NCI-H226 (cell line): ENCODE data around the gene MREG.
"Not testable (repeated sequence)": the region's sequence is repeated elsewhere in the genome, so short reads cannot be mapped to it uniquely, and the experiment has no call there.

Experiments used
- DNase-seq: peaks from one replicate; pipeline ENCODE4 v3.0.0-alpha.2; 2015

MREG gene

DNA sequence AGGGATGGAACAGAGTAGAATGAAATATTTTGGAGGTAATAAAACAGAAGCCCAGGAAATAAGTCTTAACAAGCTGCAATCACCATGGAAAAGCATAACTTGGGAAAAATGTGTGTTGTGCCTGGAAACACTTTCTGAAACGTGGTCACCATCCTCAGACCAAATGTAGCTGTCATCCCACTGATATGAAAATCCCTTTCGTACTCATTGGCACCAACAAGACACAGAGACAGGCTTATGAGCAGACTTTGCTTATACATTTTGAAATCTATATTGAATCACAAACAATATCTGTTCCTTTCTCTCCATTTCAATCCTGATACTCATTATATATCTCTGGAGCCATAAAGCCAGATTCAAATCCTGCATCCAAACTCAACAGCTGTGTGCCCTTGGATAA lies 28.7 kb downstream of the MREG start:
- DNase-seq: no peak

DNA sequence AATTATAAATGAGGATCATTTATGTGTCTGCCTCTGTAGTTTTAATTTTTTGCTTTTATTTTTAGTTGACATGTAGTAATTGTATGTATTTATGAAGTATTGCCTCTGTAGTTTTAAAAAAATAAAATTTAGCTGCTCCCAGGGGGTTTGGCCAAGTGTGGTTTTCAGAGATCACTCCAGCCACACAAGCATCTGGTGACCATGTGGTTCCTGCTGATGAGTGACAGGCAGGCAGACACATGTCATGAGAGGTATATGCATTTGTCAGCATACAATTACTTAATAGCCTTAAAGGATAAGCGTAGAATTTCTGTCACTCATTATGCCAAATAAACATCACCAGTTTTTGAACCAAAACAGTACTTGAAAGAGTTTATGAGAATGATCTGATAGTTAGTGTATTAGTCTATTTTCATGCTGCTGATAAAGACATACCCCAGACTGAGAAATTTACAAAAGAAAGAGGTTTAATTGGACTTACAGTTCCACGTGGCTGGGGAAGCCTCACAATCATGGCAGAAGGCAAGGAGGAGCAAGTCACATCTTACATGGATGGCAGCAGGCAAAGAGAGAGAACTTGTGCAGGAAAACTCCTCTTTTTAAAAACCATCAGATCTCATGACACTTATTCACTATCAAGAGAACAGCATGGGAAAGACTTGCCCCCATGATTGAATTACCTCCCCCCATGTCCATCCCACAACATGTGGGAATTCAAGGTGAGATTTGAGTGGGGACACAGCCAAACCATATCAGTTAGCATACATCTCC lies 29.6 kb downstream of the MREG start:
- no peak for DNase-seq

DNA sequence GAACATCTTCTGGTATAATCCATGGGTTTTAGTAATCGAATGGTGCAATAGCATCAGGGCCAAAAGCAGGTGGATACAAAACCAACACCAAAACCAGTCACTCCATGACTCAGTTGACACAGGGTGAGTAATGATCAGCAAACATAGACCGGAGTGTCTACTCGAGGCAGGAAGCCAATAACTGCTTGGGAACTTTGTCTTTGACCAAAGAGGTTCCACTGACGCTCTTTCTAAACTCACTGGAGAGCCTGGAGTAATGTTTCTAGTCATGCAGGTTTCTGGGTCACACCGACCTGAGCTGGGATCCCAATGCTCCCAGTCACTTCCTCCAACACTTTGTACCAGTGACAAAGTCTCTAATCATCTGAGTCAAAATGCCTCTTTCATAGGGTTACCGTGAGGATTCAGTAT lies 30.9 kb downstream of the MREG start:
- no peak for DNase-seq

DNA sequence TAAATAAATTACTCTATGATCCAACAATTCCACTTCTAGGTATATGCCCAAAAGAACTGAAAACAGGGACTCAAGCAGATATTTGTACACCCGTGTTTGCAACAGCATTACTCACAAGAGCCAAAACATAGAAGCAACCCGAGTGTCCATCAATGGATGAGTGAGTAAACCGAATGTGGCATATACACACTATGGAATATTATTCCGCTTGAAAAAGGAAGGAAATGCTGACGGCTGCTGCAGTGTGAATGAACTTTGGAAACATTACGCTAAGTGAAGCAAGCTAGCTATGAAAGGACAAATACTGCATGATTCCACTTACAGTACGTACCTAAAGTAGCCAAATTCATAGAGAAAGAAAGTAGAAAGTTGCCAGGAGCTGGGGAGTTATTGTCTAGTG lies 32.2 kb downstream of the MREG start:
- no peak for DNase-seq

DNA sequence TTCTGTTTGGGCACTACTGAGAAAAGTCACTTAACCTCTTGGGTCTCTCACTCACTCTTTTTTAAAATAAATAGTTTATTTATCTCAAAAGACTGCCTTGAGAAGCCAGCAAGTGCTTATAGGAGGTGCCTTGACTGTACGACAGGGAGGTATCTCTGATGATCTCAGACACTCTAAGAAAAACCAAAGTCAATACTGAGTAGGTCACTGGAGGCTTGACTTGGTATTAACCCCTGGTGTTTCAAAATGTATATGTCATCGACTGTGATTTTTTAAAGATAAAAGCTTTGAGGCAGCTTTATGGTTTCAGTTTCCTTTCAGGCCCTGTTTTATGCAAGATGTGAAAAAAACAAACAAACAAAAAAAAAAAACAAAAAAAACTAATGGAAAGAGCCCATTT lies 33.7 kb downstream of the MREG start:
- DNase-seq: no peak

DNA sequence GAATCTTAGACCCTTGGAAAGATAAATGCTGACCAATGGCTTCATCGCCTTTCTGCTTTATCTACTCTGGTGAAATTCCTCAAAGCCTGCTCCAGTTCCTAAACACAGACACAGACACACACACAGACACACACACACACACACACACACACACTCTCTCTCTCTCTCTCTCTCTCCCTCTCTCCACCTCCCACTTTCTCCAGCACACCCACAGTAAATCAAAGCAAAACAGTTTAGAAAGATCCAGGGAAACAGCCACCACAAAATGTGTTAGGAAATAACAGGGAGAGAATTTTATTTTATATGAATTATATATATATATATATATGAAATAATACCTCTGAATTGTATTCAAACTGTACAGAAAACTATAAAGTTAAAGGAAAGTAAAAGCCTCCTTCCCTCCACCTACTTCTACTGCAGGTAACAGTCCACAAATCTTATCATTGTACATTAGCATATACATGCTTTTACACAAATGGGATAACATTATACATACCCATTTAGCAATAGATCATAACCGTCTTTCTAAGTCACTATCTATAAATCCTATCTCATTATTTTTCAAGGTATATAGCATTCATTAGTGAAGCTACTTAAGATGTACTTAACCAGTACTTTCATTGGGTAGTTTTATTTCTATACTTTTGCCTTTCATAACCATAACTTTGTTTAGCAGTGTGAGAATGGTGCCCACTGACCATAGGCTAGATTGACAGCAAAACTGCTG lies 38.5 kb downstream of the MREG start:
- no peak for DNase-seq

DNA sequence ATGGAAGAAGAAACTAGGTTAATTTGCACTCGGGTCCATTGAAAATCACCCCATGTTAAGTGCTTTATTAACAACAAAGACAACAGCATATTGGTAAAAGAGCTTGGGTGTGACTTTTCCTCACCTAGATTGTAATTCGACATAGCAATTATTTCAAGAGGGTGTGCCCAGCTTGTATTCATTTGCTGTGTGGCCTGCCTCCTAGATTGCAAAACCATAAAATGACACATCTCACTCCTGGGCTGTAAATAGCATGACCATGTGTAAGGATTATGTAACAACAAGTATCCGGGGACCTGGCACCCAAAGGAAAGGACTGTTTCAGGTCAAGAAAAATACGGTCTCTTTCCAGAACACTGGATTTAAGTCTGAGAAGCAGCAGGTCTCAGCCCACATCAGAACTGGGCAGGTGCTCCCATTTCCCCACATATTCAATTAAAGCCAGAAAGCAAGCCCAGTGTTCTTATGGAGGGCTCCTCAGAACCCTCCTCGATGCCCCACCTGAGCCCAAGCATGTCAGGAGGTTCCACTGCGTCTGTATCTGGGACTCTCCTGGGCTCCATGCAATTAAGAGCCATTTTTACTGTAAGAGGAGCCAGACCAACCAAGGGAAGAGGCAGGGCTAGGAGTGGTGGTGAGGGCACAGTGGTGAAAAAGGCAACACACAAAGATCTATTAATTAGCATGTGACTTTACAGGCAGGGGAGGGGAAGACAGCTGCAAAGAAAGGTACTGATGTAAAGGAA lies 39.2 kb downstream of the MREG start:
- DNase-seq: no peak

DNA sequence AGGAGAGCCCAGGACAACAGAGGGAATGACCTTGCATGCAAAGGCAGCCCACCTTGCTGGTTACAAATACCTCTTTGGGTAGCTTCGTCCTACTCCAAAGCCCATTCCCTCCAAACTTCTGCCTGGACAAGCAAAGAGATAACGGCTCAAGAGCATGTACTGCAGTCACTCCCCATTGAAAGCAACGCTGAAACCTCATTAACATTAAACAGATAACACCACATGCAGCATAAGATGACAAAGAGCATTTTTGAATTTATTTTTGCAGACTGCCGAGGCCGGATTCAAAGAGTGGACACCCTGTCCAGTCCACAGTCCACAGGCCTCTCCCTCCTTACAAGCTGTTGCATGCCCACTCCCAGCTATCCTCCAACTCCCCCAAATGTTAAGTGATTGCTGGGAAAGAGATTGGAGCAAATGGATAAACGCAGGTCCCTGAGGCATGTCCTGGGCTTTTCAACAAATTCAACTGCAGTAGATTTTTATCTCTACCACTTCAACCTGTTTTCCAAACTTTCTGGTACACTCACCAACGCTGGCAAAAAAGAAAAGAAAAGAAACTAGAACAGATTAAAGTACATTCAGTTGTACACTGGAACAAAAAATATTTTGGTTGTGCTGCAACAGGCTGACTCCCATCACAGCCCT lies 40.1 kb downstream of the MREG start:
- no peak for DNase-seq

DNA sequence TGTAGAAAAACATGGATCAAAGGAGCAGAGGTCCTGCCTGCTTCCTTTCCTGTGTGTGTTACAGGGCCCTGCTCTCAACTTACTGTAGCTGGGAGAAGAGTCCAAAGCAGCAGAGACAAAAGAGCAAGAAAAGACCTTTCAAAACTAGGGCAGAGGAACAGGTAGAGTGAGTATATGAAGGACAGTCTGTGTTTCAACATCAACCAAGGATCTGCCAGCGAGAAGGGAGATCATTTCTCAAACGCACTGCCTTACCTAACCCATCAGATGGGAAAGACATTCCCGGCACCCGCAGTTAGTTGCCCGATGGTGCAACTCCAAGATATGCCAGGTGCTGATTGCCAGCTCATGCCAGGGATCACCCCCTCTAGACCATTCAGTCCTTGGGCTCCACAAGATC lies 41.7 kb downstream of the MREG start:
- no peak for DNase-seq

DNA sequence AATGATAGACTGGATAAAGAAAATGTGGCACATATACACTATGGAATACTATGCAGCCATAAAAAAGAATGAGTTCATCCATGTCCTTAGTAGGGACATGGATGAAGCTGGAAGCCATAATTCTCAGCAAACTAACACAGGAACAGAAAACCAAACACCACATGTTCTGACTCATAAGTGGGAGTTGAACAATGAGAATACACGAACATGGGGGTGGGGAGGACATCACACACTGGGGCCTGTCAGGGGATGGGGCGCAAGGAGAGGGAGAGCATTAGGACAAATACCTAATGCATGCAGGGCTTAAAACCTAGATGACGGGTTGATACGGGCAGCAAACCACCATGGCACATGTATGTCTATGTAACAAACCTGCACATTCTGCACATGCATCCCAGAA lies 42.5 kb downstream of the MREG start:
- DNase-seq: not testable (repeated sequence)

DNA sequence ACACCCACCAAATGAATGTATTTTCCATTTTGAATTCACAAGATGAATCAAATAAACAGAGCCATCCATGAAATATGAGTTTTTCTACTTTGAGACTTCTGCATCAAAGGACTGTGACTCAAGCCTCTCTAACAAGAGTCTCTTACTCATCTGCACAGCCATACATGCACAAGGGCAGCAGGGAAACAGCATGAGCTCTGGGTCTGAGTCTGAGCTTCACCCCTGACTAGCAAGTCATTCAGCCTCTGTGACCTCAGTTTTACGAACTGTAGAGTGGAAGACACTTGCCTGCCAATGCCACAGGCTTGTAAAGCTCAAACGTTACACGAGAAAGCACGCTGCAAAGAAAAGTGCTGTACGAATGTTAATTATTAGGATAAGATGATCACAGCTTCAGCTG lies 42.9 kb downstream of the MREG start:
- DNase-seq: no peak

DNA sequence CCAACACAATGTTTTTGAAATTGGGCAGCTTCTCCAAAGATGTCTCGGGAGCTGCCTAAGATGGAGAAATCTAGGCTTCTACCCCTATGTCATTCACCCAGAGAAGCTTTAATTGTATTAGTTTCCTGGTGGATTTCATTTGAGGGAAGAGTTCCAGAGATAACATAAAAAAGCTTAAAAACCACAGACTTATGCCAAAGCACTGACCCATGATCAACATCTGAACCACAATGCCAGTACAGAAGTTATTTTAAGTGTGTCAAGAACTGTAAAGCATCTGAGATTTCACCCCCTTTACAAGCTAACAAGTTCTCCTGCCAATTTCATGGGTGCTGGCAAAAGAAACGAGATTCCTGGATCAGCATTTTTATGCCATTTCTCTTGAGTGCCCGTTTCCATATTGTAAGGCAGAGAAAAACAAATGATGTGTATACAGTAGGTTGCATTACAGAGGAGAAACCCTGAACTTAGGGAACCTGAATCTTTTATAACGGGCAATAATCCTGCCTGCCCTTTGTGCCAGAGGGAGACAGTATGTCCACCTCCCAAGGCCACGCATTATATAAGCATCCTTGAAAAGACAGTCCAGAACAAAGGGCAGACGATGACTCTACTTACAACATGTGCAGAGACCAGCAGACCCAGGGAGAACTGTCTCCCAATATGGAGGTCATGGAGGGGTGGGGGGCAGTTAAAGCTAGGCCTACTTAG lies 44.1 kb downstream of the MREG start:
- no peak for DNase-seq

DNA sequence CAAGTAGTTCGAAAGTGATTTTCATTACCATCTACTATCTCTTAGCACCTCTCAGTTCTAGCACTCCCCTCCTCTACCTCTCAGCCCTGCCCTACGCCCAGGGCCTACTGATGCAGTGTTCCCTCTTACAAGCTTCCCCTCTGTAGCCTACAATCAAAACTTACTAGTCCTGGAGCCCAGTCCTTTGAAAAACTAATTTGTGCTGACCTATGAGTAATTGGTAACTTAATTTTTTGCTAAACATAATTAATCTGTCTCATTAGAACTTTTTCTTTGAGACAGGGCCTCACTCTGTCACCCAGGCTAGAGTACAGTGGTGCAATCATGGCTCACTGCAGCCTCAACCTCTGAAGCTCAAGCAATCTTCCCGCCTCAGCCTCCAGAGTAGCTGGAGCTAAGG lies 44.9 kb downstream of the MREG start:
- DNase-seq: no peak

DNA sequence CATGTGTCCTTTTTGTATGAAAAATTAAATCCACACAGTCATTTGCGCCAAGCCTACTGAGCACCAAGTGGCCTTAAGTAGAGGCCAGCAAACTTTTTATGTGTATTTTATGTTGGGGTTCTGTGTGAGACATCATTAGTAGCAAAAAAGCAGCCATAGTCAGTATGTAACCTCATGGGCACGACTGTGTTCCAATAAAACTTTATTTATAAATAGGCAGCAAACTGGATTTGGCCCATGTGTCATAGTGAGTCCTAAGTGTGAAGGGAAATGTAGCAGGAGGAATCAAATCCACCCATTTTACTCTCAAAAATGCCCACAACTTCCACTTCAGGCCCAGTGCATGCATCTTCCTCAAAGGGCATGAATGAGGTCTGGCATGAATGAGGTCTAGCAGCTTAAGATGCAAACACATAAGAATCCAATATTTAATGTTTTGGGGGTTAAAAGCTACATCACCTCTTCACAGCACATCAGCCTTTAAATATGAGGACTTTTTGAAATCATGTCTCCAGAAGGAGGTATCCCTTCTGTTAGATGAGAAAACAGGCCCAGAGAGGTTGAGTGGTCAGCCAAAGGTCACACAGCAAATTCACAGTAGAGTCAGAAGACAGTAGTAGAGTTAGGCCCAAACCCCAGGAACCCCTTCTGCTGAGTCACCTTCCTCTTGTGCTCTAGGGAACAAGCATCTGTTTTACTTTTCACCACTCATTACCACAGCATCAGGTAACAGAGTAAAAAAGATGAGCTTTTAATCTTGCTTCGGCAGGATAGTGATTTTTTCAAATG lies 45.6 kb downstream of the MREG start:
- DNase-seq: no peak

DNA sequence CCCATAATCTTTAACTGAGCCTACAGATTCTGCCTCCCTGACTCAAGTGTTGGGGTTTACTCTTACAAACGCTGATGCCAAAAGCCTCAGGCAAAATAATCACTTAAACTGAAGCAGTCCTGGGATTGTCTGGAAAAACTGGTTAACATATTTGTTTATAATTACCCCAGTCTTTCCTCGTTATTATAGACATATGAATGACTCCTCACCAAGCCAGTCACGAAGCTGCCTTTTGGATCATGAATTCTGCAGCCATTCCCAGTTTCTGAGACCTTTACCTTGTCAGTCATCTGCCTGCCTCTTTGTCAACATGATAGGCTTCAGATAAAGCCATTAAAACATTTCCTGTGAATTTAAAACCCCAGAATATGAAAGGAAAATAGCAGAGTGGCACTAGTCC lies 46.4 kb downstream of the MREG start:
- no peak for DNase-seq

DNA sequence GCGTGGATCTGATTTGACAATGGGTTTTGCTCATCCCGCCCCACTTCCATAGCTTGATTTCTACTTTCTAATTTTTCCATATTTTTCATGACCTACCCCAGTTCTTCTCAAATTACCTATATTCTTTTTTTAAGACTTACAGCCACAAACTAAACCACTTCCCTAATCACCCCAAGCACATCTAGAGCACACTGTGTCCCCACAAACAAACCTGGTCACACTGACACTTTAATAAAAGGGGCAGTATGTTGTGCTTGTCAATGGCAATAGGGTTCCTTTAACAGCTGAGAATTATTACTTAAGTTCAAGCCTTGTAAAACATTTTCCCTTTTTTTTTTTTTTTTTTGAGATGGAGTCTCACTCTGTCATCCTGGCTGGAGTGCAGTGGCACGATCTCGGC lies 47.1 kb downstream of the MREG start:
- DNase-seq: no peak

DNA sequence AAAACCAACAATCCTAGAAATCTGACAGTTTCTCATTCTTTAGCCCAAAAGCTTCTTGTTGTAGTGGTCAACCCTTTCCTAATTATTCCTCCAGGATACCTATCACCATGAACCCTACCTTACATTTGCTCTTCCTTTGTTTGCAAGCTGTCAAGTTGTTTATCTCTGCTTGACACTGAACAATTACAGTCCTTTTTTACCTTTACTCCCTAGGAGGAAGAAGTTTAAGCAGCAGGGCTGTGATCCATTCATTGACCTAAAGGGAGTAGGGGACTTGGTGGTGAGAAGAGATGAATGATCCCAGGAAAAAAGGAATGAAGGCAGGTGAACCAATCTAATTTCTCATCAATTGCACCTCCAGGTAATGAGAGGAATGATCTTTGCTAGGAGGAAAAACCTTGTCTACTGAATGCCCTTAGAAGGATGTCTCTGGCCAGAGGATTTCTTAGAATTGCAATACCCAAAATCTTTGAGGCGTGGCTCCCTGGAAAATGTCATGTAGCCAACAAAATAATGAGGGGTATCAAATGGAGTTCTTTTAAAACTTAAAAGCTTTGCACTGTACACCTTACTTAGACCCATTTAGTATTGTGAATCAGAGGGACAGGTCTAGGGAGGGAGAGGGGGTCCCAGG lies 47.7 kb downstream of the MREG start:
- DNase-seq: no peak

DNA sequence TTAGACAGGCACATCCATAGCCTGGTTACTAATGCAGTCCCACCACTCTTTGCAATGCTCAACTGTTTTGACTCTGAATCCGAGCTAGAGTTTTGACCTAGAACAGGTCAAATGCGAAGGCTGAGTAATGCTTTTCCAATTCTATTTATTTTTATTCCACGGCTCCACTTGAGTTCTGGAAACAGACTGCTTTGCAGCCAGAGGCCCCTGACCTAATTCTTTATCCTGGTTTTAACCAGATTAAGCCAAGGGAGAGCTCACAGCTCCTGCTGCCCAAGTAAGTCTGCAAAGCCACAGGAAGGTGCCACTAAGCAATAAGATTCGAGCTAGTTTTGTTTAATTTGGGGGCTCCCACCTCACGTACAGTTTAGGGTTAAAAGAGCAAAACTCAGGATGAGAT lies 51.4 kb downstream of the MREG start:
- DNase-seq: no peak

DNA sequence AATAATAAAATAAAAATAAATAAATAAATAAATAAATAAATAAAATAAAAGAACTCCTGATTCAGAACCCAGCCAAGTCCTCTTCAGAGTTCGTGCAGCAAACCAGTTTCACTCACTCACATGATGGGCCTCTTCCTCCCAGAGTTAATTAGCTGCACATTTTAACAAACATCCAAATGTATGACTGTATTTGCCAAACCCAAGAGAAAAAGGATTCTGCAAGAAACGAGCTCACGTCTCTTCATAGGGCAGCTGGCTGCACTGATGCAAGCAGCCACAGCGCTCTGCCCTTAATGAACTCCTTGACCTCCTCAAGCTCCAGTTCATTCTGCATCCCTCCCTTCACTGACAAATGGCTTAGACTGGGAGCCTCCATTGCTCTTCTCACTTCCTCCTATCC lies 55.1 kb downstream of the MREG start:
- no peak for DNase-seq

DNA sequence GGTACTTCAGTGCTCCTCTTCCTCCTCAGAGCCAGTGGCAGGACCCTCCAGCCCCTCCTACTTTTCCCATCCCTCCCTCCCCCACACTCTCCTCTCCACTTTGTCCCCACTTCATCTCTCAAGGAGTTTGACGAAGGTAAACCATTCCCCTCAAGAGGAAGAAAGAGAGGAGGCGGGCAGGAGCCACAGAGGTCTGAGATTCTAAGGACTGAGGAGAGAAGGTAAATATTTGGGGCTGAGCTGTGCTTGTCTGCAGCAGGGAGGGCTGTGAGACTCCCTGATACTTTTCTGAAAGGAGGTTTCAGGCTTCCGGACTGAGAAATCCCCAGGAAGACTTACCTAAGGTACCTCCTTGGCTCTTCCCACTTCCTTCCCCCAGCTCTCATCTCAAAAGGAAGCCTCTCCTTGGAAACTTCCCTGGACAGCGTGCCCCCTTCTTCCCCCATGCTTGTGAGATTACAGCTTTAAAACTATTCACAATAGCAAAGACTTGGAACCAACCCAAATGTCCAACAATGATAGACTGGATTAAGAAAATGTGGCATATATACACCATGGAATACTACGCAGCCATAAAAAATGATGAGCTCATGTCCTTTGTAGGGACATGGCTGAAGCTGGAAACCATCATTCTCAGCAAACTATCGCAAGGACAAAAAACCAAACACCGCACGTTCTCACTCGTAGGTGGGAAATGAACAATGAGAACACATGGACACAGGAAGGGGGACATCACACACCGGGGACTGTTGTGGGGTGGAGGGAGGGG lies 55.8 kb downstream of the MREG start:
- DNase-seq: not testable (repeated sequence)
